Neural cell (in vitro differentiated cells): ENCODE data around the gene ERICH4. TPM values are rescaled to one million over a fixed set of nuclear protein-coding genes. Genes with fewer than 3 reads are reported as not detected.

Experiments used
- H2AFZ ChIP-seq: fragments of 200-600, 300-800 bp; sonication (generic), shearing (Covaris generic); 2 replicates; pipeline ENCODE4 v1.6.0; 2014; ENCODE audit warnings: low read depth, mild to moderate bottlenecking, antibody characterized with exemption, low read length, moderate library complexity
- H3F3A ChIP-seq: fragments of 200-600 bp; shearing (Covaris generic); 2 replicates; pipeline ENCODE4 v1.6.1; 2016; ENCODE audit warnings: mild to moderate bottlenecking, moderate library complexity, mixed read lengths, antibody characterized with exemption, low read length; ENCODE audit not compliant: insufficient read depth, poor library complexity, severe bottlenecking
- H3K27ac ChIP-seq: fragments of 200-600, 300-800 bp; sonication (generic), shearing (Covaris generic); 2 replicates; pipeline ENCODE4 v1.5.1; 2014; ENCODE audit warnings: mild to moderate bottlenecking, low read length, moderate library complexity
- H3K27me3 ChIP-seq: fragments of 300-800, 200-600 bp; sonication (generic), shearing (Covaris generic); 2 replicates; pipeline ENCODE4 v1.6.0; 2014; ENCODE audit warnings: mild to moderate bottlenecking, low read depth, low read length, moderate library complexity; ENCODE audit not compliant: insufficient read depth
- H3K36me3 ChIP-seq: fragments of 300-800, 200-600 bp; sonication (generic), shearing (Covaris generic); 2 replicates; pipeline ENCODE4 v1.5.1; 2014; ENCODE audit warnings: mild to moderate bottlenecking, antibody characterized with exemption, low read length, moderate library complexity; ENCODE audit not compliant: insufficient read depth
- H3K4me2 ChIP-seq: fragments of 300-800, 200-600 bp; sonication (generic), shearing (Covaris generic); 2 replicates; pipeline ENCODE4 v1.6.0; 2014; ENCODE audit warnings: mild to moderate bottlenecking, low read length
- H3K4me3 ChIP-seq: fragments of 300-800, 200-600 bp; sonication (generic), shearing (Covaris generic); 2 replicates; pipeline ENCODE4 v1.5.1; 2014; ENCODE audit warnings: mild to moderate bottlenecking, low read length, moderate library complexity
- H3K79me2 ChIP-seq: fragments of 200-600 bp; shearing (Covaris generic); replicated peaks from 2 replicates; pipeline ENCODE4 v1.6.0; 2014; ENCODE audit warnings: mild to moderate bottlenecking, low read length, moderate library complexity; ENCODE audit not compliant: insufficient read depth
- H3K9ac ChIP-seq: fragments of 300-800, 200-600 bp; sonication (generic), shearing (Covaris generic); 2 replicates; pipeline ENCODE4 v1.6.1; 2016; ENCODE audit warnings: mild to moderate bottlenecking, low read length, mixed read lengths
- H3K9me2 ChIP-seq: fragments of 200-600 bp; shearing (Covaris generic); 2 replicates; pipeline ENCODE4 v1.6.1; 2016; ENCODE audit warnings: mild to moderate bottlenecking, low read length, mixed read lengths; ENCODE audit not compliant: insufficient read depth
- H3K9me3 ChIP-seq: fragments of 200-600, 300-800 bp; sonication (generic), shearing (Covaris generic); 2 replicates; pipeline ENCODE4 v1.6.1; 2016; ENCODE audit warnings: mild to moderate bottlenecking, mixed run types, low read length, moderate library complexity, mixed read lengths
- H4K20me1 ChIP-seq: fragments of 200-600 bp; shearing (Covaris generic); 2 replicates; pipeline ENCODE4 v1.6.1; 2016; ENCODE audit warnings: mild to moderate bottlenecking, mixed run types; ENCODE audit not compliant: insufficient read depth
- CTCF ChIP-seq: fragments of 450-650 bp; IDR thresholded peaks from 2 replicates; pipeline ENCODE4 v1.5.1; 2014; ENCODE audit warnings: antibody characterized with exemption, mild to moderate bottlenecking, moderate library complexity; ENCODE audit not compliant: poor library complexity, severe bottlenecking
- EP300 ChIP-seq: fragments of 450-650 bp; conservative IDR thresholded peaks from 2 replicates; pipeline ENCODE4 v1.6.1; 2014; ENCODE audit warnings: antibody characterized with exemption, mild to moderate bottlenecking, moderate library complexity; ENCODE audit not compliant: poor library complexity, severe bottlenecking
- EZH2 ChIP-seq: fragments of 200-600, 300-800 bp; shearing (Covaris generic), sonication (generic); IDR thresholded peaks from 2 replicates; pipeline ENCODE4 v1.6.1; 2014; ENCODE audit warnings: antibody characterized with exemption, low read length, borderline replicate concordance, mild to moderate bottlenecking; ENCODE audit not compliant: insufficient read depth, poor library complexity, severe bottlenecking
- POLR2AphosphoS5 ChIP-seq: IDR thresholded peaks from 2 replicates; pipeline ENCODE4 v1.6.1; 2012
- RAD21 ChIP-seq: fragments of 450-650 bp; conservative IDR thresholded peaks from 2 replicates; pipeline ENCODE4 v1.6.1; 2014; ENCODE audit warnings: antibody characterized with exemption, mild to moderate bottlenecking, moderate library complexity
- REST ChIP-seq: IDR thresholded peaks from 2 replicates; pipeline ENCODE4 v1.6.1; 2012; ENCODE audit warnings: borderline replicate concordance
- SMC3 ChIP-seq: fragments of 450-650 bp; conservative IDR thresholded peaks from 2 replicates; pipeline ENCODE4 v1.6.1; 2014; ENCODE audit warnings: antibody characterized with exemption, mild to moderate bottlenecking, moderate library complexity; ENCODE audit not compliant: poor library complexity
- TAF1 ChIP-seq: IDR thresholded peaks from 2 replicates; pipeline ENCODE4 v1.6.1; 2012; ENCODE audit warnings: low read depth
- polyA plus RNA-seq: library from polyadenylated mRNA; depleted of rRNA; stranded (reverse); fragments of >200 nt; gene quantifications from 2 replicates; pipeline ENCODE4 v1.2.3, GENCODE V29; 2014

Gene ERICH4
- polyA plus RNA-seq, 1 donor from 2014 or later = not detected

GRCh38 chr19:41443813-41444455 is 978 bp downstream of the ERICH4 start:
- H3F3A ChIP-seq = no peaks in the 10 kb centered on the region
- no peaks in the 10 kb centered on the region for H4K20me1 ChIP-seq
- no peak overlapping the region for H3K4me2 ChIP-seq
- TF ChIP-seq EP300 (no peak), REST (no peak)
- H3K4me3 ChIP-seq = no peak overlapping the region
- no peak overlapping the region for H3K27ac ChIP-seq
- no peaks in the 10 kb centered on the region for H3K9me2 ChIP-seq
- H3K27me3 ChIP-seq = peaks cover 3% of the 10 kb centered on the region
- H3K36me3 ChIP-seq = no peaks in the 10 kb centered on the region
- H3K9ac ChIP-seq = no peak overlapping the region
- H2AFZ ChIP-seq = no peak overlapping the region
- no peaks in the 10 kb centered on the region for H3K9me3 ChIP-seq
- peaks cover 3% of the 10 kb centered on the region for H3K79me2 ChIP-seq

- H2AFZ ChIP-seq = no peak overlapping the region
- H4K20me1 ChIP-seq = no peaks in the 10 kb centered on the region
- no peaks in the 10 kb centered on the region for H3F3A ChIP-seq
- peaks cover 3% of the 10 kb centered on the region for H3K27me3 ChIP-seq
- no peaks in the 10 kb centered on the region for H3K9me2 ChIP-seq
- H3K36me3 ChIP-seq = no peaks in the 10 kb centered on the region
- H3K9ac ChIP-seq = no peak overlapping the region
- no peak for TF ChIP-seq EZH2
- TF ChIP-seq REST = no peak
- no peak for TF ChIP-seq RAD21
- TF ChIP-seq SMC3 = no peak
- no peak for TF ChIP-seq POLR2AphosphoS5
- no peak for TF ChIP-seq TAF1
- no peak for TF ChIP-seq CTCF
- no peak overlapping the region for H3K4me3 ChIP-seq
- no peaks in the 10 kb centered on the region for H3K79me2 ChIP-seq
- H3K4me2 ChIP-seq = no peak overlapping the region
- no peaks in the 10 kb centered on the region for H3K9me3 ChIP-seq
- H3K27ac ChIP-seq = no peak overlapping the region
Observed at GRCh38 chr19:41445575-41445974, 2.6 kb downstream of the ERICH4 start.
